ENCODE results near the gene SLC7A11.

SLC7A11 gene

GRCh38 chr4:138140879-138141278 is 101.3 kb downstream of the SLC7A11 start:
- DNase-seq, result no peak

- DNase-seq, result no peak
Measured at GRCh38 chr4:138138774-138139173, 103.4 kb downstream of the SLC7A11 start.

- no peak for DNase-seq
Measured at GRCh38 chr4:138135610-138136009, 106.5 kb downstream of the SLC7A11 start.

- DNase-seq, result peak; percentile 7
Measured at GRCh38 chr4:138118270-138118669, 123.9 kb downstream of the SLC7A11 start.

- DNase-seq, result no peak
Measured at GRCh38 chr4:138115053-138115452, 127.1 kb downstream of the SLC7A11 start.

GRCh38 chr4:138114434-138114833 is 127.7 kb downstream of the SLC7A11 start:
- no peak for DNase-seq
